ENCODE data around the gene SFMBT1.

The SFMBT1 gene

GRCh38 chr3:52912885-52913731 is 132.8 kb downstream of the SFMBT1 start:
- DNase-seq: no peak

GRCh38 chr3:52910823-52911222 is 135.1 kb downstream of the SFMBT1 start:
- DNase-seq: no peak

DNA sequence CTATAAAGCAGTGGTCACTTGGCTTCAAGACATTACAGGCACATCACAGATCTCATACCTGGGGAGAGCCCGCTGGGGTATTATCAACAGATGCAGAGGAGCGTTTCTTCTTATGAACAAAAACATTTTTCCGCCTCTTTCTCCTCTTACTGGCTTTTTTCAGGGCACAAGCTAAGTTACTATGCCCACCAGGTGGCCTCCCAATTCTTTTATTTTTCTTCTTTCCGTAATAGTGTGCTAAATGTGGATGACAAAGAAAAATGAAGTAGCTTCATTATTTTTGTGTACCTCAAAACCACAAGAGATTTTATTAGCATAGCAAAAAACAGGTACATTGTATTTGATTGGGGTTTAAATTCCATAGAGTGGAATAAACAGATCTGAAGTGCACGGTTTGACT is 138.4 kb downstream of the SFMBT1 start:
- no peak for DNase-seq

- no peak for DNase-seq
Measured at GRCh38 chr3:52904552-52904951, 141.3 kb downstream of the SFMBT1 start.

- no peak for DNase-seq
Measured at GRCh38 chr3:52904000-52904399, 141.9 kb downstream of the SFMBT1 start.

- peak; percentile 83 for DNase-seq
Measured at GRCh38 chr3:52897130-52898122, 148.4 kb downstream of the SFMBT1 start, which contains the start of gene STIMATE. Gene STIMATE, minus strand, starts transcription at chr3:52897548. Its CDS starts 98 bp downstream, at chr3:52897450.

GRCh38 chr3:52896613-52897012 is 149.3 kb downstream of the SFMBT1 start:
- no peak for DNase-seq

DNA sequence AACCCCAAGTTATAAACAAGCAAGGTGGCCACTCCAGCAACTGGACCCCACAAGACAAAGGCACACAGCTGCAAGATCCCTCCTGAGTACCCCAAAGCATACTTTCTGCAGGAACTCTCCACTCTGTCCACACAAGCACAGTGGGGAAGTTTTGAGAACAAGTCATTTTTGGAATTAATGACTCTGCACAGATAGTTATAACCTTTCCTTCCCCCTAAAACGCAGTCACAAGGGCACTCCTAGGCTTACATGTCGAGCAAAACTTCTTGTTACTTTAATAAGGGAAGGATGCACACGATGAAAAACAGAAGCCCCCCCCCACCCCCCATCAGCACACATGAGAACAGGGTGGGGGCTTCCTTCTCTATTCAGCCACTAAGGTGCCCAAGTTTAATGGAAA is 149.7 kb downstream of the SFMBT1 start:
- no peak for DNase-seq

DNA sequence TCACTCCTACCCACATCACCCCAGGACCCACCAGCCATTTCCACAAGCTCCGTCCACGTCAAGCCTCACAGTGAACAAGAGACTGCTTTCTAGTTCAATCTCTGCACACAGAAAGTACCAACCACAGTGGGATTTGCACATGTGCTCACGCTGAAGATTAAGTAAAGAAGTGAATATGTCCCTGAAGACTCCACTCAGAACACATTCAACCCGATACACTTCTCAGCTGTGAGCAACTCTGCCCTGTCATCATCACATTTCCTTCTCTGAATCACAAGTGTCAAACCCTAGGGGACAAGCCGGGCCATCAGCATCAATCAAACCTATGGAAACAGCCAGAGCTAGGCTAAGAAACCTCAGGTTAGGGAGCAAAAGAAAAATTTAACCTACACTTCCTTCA is 150.5 kb downstream of the SFMBT1 start:
- no peak for DNase-seq

DNA sequence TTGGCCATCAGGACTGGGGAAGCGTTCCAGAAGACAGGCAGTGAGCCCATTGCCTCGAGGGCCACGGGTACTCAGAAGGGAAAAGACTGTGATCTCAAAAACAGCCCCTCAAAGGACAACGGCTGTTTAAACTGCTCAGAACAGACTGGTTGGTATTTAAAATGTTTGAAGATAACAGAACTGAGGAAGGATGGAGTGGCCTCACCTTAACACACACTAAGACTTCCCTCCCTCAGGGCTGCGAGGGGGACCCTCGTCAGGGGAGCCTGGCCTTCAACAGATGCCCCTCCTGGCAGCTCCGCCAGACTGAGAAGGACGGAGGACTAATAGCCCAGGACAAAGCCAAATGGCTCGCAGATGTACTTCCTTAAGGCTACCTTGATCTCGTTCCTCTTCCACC is 151.1 kb downstream of the SFMBT1 start:
- DNase-seq: no peak

GRCh38 chr3:52893723-52894122 is 152.2 kb downstream of the SFMBT1 start:
- DNase-seq: no peak

GRCh38 chr3:52892625-52893311 is 153.1 kb downstream of the SFMBT1 start:
- no peak for DNase-seq

GRCh38 chr3:52892290-52892624 is 153.6 kb downstream of the SFMBT1 start:
- no peak for DNase-seq

GRCh38 chr3:52891615-52892081 is 154.2 kb downstream of the SFMBT1 start:
- DNase-seq: no peak

GRCh38 chr3:52891164-52891563 is 154.7 kb downstream of the SFMBT1 start:
- no peak for DNase-seq

GRCh38 chr3:52890735-52891134 is 155.1 kb downstream of the SFMBT1 start:
- no peak for DNase-seq

DNA sequence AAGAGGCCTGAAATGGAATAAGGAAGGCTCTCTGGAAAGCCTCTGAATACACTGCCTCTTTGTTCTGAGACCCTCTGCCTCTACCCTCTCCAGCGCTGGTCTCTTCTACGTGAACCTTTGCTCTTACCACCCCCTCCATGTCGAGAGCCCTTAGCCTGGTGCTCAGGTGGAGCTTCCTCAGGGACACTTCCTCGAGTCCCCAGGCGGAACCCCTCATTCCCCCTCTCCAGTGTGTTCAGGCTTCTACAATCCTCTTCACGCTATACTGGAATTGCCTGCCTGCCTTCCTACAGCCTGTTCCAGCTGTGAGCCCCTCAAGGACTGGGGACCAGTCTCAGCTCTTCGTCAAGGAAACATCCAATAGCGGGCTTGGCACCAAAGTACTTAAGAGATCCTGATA is 156.0 kb downstream of the SFMBT1 start:
- DNase-seq: no peak

DNA sequence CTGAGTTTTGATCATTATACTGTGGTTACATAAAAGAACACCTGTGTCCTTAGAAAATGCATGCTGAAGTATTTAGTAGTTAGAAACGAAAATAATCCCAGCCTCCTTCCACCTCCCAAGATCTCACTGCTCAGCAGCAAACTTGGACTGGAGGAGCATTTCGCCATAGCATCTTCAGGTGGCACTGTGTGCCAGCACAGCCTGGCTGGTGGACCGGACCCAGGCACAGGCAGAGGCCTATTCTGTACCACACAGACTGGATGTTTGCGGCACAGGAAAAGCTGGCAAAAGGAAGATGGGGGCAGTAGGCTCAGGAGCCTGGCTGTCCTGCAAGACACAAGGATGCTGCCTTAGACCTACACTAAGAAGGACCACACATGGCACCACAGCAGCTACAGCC is 158.7 kb downstream of the SFMBT1 start:
- no peak for DNase-seq

GRCh38 chr3:52886049-52886730 is 159.7 kb downstream of the SFMBT1 start:
- DNase-seq: no peak

DNA sequence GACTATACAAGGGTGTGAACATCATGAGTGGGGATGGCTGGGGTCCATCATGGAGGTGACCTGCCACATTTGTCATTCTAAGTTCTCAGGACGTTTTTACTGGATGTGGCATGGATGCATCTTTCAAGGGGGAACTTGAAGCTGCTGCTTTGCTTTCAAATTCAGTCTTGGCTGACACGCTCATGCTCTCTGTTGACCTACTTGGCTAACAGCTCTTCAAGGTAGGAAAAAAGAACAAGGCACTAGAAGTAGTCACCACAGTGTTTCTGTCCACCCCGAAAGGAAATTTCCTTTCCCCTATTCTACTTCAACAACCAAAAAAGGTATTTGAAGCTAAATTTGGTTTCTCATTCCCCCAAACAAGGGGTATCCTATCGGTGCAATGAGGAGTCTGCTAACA is 163.5 kb downstream of the SFMBT1 start:
- DNase-seq: no peak

- no peak for DNase-seq
Measured at GRCh38 chr3:52881871-52882270, 164.0 kb downstream of the SFMBT1 start.

DNA sequence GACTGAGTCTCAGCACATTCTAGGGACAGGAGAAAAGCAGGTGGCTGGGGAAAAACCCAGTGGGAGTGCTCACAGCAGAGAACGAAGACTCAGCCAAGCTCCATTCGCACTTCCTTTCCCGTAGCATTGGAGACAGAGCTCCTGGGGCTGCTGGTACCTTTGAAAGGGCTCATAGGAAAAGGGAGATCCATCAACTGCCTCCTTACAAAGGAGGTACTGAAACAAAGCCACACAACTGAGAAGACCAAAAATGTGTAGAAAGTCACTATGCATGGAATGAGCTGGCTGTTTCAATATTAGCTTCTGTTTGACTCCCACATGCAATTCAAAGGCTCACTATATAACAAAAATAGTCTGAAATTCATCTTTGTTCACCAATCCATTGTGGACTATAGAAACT is 165.4 kb downstream of the SFMBT1 start:
- no peak for DNase-seq

All from stimulated activated CD4-positive, alpha-beta T cell treated with anti-CD3 and anti-CD28 coated beads, Interleukin-12 subunit alpha, Interleukin-12 subunit beta, amount 100 ng/mL, for 4 hours (primary cell).